Lower leg skin (tissue), 4 donors: Measurements from ENCODE around the gene NDUFB10. TPM values are rescaled to one million over a fixed set of nuclear protein-coding genes. Genes with fewer than 3 reads are reported as not detected.

Source experiments
- DNase-seq, 2 donors: peaks; one replicate each; pipeline ENCODE4 v3.0.0-alpha.2; 2019; ENCODE audit warnings: low spot score in 2 of 2
- H3K4me3 ChIP-seq: fragments of 200-600 bp; sonication (generic); 2 replicates; pipeline ENCODE4 v1.5.1; 2017; ENCODE audit warnings: mild to moderate bottlenecking, low read depth; ENCODE audit not compliant: poor library complexity, severe bottlenecking
- POLR2A ChIP-seq, 2 donors: fragments of 450-650 bp; IDR thresholded peaks; one replicate each; pipeline ENCODE4 v1.6.1; 2016 to 2017; ENCODE audit warnings: antibody characterized with exemption in 2 of 2, mild to moderate bottlenecking in 1 of 2, moderate library complexity in 1 of 2
- WGBS, 2 donors: methylation state at CpG; one replicate each; pipeline ENCODE4 v1.1.5; 2018; 5-methylcytosine and 5-hydroxymethylcytosine counted together
- intact Hi-C: fragments of 100-400 bp; cut with DNase I; formaldehyde crosslinking; loops from one replicate; pipeline ENCODE4 v1.15.0; 2023; ENCODE audit warnings: low total_unique reads
- total RNA-seq, 4 donors: library from RNA; depleted of rRNA; stranded (reverse); fragments of >200 nt; gene quantifications; one replicate each; pipeline ENCODE4 v1.1.0, GENCODE V29; 2016
- TF ChIP-seq, protein P1 (sequence below), 3 donors: fragments of 450-650 bp; IDR thresholded peaks; one replicate each; pipeline ENCODE4 v1.5.1; 2016; ENCODE audit warnings: antibody characterized with exemption in 3 of 3, mild to moderate bottlenecking in 3 of 3, moderate library complexity in 2 of 3

Gene NDUFB10
- 100 to 1,000 TPM; 183 to 245 (median 217) TPM for total RNA-seq

DNA sequence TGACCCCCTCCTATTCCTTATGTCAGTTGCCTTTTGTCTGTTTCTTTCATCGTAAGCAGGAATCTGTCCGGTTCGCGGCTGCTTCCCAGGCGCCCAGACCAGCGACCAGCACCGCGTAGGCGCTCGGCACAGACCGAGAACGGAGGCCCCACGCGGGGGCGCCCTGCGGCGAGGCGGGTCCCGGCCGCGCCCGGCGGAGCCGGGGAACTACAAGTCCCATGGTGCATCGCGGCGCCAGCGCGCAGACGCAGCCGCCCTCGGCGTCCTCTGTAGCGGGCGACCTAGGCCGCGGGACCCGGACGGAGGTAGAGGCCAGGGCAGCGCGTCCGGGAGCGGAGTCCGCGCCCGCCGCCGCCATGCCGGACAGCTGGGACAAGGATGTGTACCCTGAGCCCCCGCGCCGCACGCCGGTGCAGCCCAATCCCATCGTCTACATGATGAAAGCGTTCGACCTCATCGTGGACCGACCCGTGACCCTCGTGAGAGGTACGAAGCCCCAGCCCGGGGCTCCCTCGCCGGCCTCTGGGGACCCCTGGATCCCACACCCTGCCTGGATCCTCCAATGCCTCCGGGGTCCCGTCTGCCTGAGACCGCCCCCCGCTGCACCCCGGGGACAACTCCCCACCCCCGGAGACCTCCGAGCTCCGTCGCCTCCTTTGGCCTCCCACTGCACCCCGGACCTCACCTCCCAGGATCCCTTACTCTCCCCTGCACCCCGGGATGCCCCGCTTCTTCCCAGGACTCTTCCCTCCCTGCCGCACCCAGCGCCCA, at the start of gene NDUFB10:
NDUFB10 (plus strand) TSS at position 270 of the 771 bp plus-strand sequence; CDS start at position 357, 87 bp downstream.
- TF ChIP-seq, protein P1, sequence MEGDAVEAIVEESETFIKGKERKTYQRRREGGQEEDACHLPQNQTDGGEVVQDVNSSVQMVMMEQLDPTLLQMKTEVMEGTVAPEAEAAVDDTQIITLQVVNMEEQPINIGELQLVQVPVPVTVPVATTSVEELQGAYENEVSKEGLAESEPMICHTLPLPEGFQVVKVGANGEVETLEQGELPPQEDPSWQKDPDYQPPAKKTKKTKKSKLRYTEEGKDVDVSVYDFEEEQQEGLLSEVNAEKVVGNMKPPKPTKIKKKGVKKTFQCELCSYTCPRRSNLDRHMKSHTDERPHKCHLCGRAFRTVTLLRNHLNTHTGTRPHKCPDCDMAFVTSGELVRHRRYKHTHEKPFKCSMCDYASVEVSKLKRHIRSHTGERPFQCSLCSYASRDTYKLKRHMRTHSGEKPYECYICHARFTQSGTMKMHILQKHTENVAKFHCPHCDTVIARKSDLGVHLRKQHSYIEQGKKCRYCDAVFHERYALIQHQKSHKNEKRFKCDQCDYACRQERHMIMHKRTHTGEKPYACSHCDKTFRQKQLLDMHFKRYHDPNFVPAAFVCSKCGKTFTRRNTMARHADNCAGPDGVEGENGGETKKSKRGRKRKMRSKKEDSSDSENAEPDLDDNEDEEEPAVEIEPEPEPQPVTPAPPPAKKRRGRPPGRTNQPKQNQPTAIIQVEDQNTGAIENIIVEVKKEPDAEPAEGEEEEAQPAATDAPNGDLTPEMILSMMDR (IDR thresholded peaks at IDR 0.05) = no peak
- no peak for TF ChIP-seq POLR2A (IDR thresholded peaks at IDR 0.05)
- H3K4me3 ChIP-seq = peak within 1 kb of the TSS; percentile 65
- 1% methylated on average over 59 to 61 of the region's 79 CpGs for WGBS, 2 donors
- DNase-seq = peak; percentile 86 to 98
- intact Hi-C loops = no loop called here

DNA sequence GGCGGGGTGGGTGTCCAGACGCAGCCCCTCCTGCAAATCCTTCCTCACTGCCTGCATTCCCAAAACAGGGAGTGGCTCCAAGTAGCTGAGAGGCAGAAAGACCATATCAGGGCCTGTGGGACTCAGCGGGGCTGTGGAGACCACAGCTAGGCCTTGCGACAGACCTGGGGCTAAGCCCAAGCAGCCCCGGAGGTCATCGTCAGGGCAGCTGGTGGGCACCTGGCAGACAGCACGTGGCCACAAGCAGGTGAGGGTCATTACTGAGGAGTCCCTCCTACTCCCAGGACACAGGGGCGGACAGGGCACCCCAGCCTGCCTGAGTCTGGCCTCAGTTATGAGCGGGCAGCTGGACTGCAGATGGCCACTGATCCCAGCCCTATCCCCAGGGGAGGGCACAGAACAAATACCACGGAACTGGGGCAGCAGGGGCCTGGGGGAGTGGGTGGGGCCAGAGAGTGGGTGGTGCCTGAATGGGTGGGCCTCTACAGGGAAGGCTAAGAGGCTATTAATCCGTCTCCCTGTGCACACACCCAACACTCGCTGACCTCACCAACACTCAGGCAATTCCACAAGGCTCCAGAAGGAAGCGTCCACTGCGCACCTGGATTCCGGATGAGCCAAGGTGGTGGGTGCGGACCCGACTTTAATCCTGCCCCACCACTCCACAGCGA, 49.6 kb upstream of the NDUFB10 start:
- TF ChIP-seq, protein P1 (IDR thresholded peaks at IDR 0.05) = no peak
- no peak for TF ChIP-seq POLR2A (IDR thresholded peaks at IDR 0.05)
- 61 to 83% methylated on average over 15 to 17 of the region's 18 CpGs for WGBS, 2 donors
- no peak overlapping the region for H3K4me3 ChIP-seq
- peak in 1 of 2 donors; percentile 27 for DNase-seq
- intact Hi-C loops = loop anchor here (2.0 kb wide), 1 partner anchor 41 kb away; no protein-coding TSS in a partner anchor

DNA sequence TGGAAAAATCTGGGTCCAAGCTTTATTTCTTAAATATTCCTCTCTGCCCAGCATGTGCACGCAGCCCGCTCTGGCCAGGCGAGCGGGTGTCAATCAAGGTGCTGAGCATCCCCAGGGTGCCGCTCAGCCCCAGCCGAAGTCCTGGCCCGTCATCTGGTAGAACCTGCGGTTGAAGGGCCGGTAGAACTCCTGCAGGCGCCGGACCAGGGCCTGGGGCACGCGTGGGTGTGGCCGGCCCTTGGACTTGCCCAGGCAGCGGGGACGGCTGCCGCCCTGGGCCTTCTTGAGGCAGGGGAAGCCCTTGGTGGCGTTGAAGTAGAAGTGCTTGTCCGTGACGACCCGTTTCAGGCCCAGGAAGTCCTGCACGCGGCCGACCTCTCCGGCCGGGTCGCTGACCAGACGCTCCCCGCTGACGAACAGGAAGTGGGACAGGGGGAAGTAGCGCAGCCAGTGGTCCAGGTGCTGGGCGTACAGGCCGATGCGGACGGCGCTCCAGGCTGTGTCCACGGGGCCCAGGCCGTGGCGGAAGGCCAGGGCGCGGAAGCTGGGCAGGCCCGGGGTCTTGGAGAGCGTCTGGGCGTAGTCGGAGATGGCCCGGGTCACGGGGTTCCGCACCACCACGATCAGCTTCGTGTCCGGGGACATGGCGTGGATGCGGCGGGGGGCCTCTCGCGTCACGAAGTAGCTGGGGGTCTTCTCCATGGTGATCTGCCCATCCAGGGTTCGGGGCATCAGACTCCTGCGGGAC, 47.7 kb upstream of the NDUFB10 start:
- intact Hi-C loops = loop anchor here (2.0 kb wide), 1 partner anchor 39 kb away; no protein-coding TSS in a partner anchor
- no peak overlapping the region for H3K4me3 ChIP-seq
- TF ChIP-seq, protein P1 (IDR thresholded peaks at IDR 0.05) = no peak
- TF ChIP-seq POLR2A (IDR thresholded peaks at IDR 0.05) = no peak
- DNase-seq = no peak
- 88 to 92% methylated on average over 49 to 56 of the region's 59 CpGs for WGBS, 2 donors

DNA sequence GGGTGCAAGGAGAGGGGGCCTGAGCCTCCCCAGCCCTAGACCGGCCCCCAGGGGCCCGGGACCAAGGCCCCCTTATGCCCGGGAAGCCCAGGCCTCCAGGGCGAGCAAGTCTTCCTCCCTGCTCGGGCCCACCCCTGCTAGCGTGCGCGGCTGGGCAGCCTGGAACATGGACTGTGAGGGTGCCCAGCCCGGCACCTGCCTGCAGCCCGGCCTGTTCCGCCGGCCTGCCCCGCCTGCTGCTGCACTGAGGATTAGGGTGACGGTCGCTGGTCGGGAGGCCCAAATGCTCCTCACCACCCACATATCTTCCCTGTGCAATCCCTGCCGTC, 47.2 kb upstream of the NDUFB10 start:
- WGBS, 2 donors = 62 to 78% methylated on average over 14 to 17 of the region's 17 CpGs
- no peak overlapping the region for H3K4me3 ChIP-seq
- no peak for TF ChIP-seq POLR2A (IDR thresholded peaks at IDR 0.05)
- TF ChIP-seq, protein P1 (IDR thresholded peaks at IDR 0.05) = no peak
- intact Hi-C loops = no loop called here
- no peak for DNase-seq

DNA sequence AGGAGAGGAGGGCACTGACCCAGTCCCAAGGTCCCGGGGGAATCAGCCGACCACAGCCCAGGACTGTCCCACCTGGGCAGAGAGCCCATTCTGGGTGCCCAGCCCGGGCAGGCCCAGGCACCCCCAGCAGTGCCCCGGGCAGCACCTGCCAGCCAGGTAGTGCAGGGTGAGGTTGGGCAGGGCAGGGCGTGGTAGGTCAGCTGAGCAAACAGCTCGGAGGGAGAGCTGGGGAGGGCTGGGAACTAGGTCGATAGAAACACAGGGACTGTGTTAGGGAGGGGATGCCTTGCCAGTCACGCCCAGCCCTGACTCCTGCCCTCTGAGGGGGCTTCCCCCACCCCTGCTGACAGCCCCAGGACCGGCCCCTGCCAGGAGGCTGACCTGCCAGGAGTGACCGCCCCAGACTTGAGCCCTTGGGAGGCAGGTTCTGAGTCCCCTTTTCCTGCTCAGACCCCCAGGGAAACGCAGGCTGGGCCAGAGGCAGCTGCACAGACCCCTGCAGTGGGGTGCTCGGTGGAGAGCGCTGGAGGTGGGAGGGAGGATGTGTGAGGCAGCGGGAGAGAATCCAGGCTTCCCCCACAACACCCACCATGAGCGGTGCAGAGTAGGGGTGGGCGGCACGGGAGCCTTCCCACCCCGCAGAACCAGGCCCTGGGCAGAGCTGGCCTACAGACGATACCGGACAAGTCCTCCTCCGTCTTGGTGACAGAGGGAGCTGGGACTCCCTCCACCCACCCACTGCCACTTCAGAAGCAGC, 45.8 kb upstream of the NDUFB10 start:
- WGBS, 2 donors = 29 to 45% methylated on average over 13 to 18 of the region's 21 CpGs
- intact Hi-C loops = no loop called here
- no peak for TF ChIP-seq POLR2A (IDR thresholded peaks at IDR 0.05)
- TF ChIP-seq, protein P1 (IDR thresholded peaks at IDR 0.05) = no peak
- peak in 1 of 2 donors; percentile 39 for DNase-seq
- no peak overlapping the region for H3K4me3 ChIP-seq
